Measurements from ENCODE around the gene HIPK3.

HIPK3 gene

GRCh38 chr11:33256031-33256812, 959 bp upstream of the HIPK3 start:
- peaks cover 24% of the 10 kb centered on the region for H4K20me1 ChIP-seq (ENCODE audit: insufficient read depth, low read length, poor library complexity, severe bottlenecking)
- H3K36me3 ChIP-seq (ENCODE audit: insufficient read depth, low read length) = no peaks in the 10 kb centered on the region
- peak overlapping the region; percentile 79 for H3K4me2 ChIP-seq (ENCODE audit: low read depth, low read length, poor library complexity, severe bottlenecking)
- H3F3A ChIP-seq (ENCODE audit: low read depth) = no peaks in the 10 kb centered on the region
- H3K4me1 ChIP-seq (ENCODE audit: insufficient read depth, low read length, poor library complexity, severe bottlenecking) = peaks cover 30% of the 10 kb centered on the region
- H3K9me2 ChIP-seq (replicated peaks; ENCODE audit: low read depth, low read length) = no peaks in the 10 kb centered on the region
- peak overlapping the region; percentile 91 for H3K4me3 ChIP-seq (ENCODE audit: low read length, poor library complexity, severe bottlenecking)
- no peak for TF ChIP-seq CTCF (conservative IDR thresholded peaks at IDR 0.05; ENCODE audit: low read length)
- no peak for TF ChIP-seq EZH2phosphoT487 (IDR thresholded peaks at IDR 0.05; ENCODE audit: borderline replicate concordance)
- no peaks in the 10 kb centered on the region for H3K9me3 ChIP-seq (ENCODE audit: insufficient read depth, low read depth, low read length)
- H3K79me2 ChIP-seq (ENCODE audit: insufficient read depth, low read length) = peaks cover 37% of the 10 kb centered on the region
- H3K27me3 ChIP-seq (ENCODE audit: insufficient read depth, low read length, poor library complexity, severe bottlenecking) = no peaks in the 10 kb centered on the region
- peak overlapping the region; percentile 99 for H3K9ac ChIP-seq (ENCODE audit: low read depth, low read length, poor library complexity, severe bottlenecking)
- H2AFZ ChIP-seq (ENCODE audit: low read length) = peak overlapping the region; percentile 95

GRCh38 chr11:33256813-33257159, 395 bp upstream of the HIPK3 start:
- TF ChIP-seq CTCF (conservative IDR thresholded peaks at IDR 0.05; ENCODE audit: low read length) (no peak), EZH2phosphoT487 (IDR thresholded peaks at IDR 0.05; ENCODE audit: borderline replicate concordance) (no peak)
- Histone ChIP-seq H3K4me2 (ENCODE audit: low read depth, low read length, poor library complexity, severe bottlenecking) (peak overlapping the region; percentile 79), H3K9me2 (replicated peaks; ENCODE audit: low read depth, low read length) (no peaks in the 10 kb centered on the region), H4K20me1 (ENCODE audit: insufficient read depth, low read length, poor library complexity, severe bottlenecking) (peaks cover 24% of the 10 kb centered on the region), H3K9ac (ENCODE audit: low read depth, low read length, poor library complexity, severe bottlenecking) (peak overlapping the region; percentile 99), H3K9me3 (ENCODE audit: insufficient read depth, low read depth, low read length) (no peaks in the 10 kb centered on the region), H3K27me3 (ENCODE audit: insufficient read depth, low read length, poor library complexity, severe bottlenecking) (no peaks in the 10 kb centered on the region), H3K79me2 (ENCODE audit: insufficient read depth, low read length) (peaks cover 43% of the 10 kb centered on the region), H3K36me3 (ENCODE audit: insufficient read depth, low read length) (no peaks in the 10 kb centered on the region), H3K4me3 (ENCODE audit: low read length, poor library complexity, severe bottlenecking) (peak overlapping the region; percentile 91), H3K4me1 (ENCODE audit: insufficient read depth, low read length, poor library complexity, severe bottlenecking) (peaks cover 32% of the 10 kb centered on the region), H2AFZ (ENCODE audit: low read length) (peak overlapping the region; percentile 95), H3F3A (ENCODE audit: low read depth) (no peaks in the 10 kb centered on the region)

- Histone ChIP-seq H3K4me3 (ENCODE audit: low read length, poor library complexity, severe bottlenecking) (peak overlapping the region; percentile 91), H3K79me2 (ENCODE audit: insufficient read depth, low read length) (peaks cover 56% of the 10 kb centered on the region), H3K4me1 (ENCODE audit: insufficient read depth, low read length, poor library complexity, severe bottlenecking) (peaks cover 37% of the 10 kb centered on the region), H3K4me2 (ENCODE audit: low read depth, low read length, poor library complexity, severe bottlenecking) (peak overlapping the region; percentile 86), H3K9me2 (replicated peaks; ENCODE audit: low read depth, low read length) (no peaks in the 10 kb centered on the region), H3K9me3 (ENCODE audit: insufficient read depth, low read depth, low read length) (no peaks in the 10 kb centered on the region), H2AFZ (ENCODE audit: low read length) (peak overlapping the region; percentile 99), H3K9ac (ENCODE audit: low read depth, low read length, poor library complexity, severe bottlenecking) (peak overlapping the region; percentile 99), H3F3A (ENCODE audit: low read depth) (no peaks in the 10 kb centered on the region), H3K27me3 (ENCODE audit: insufficient read depth, low read length, poor library complexity, severe bottlenecking) (no peaks in the 10 kb centered on the region), H4K20me1 (ENCODE audit: insufficient read depth, low read length, poor library complexity, severe bottlenecking) (peaks cover 29% of the 10 kb centered on the region), H3K36me3 (ENCODE audit: insufficient read depth, low read length) (no peaks in the 10 kb centered on the region)
- TF ChIP-seq CTCF (conservative IDR thresholded peaks at IDR 0.05; ENCODE audit: low read length) = peak; percentile 27; the same call in 1 of the 2 replicates
- TF ChIP-seq EZH2phosphoT487 (IDR thresholded peaks at IDR 0.05; ENCODE audit: borderline replicate concordance) = no peak
Observed at GRCh38 chr11:33257897-33258630, 883 bp downstream of the HIPK3 start.

Measured in Loucy (cell line).